ENCODE results near the gene RXRA.

RXRA gene

DNA sequence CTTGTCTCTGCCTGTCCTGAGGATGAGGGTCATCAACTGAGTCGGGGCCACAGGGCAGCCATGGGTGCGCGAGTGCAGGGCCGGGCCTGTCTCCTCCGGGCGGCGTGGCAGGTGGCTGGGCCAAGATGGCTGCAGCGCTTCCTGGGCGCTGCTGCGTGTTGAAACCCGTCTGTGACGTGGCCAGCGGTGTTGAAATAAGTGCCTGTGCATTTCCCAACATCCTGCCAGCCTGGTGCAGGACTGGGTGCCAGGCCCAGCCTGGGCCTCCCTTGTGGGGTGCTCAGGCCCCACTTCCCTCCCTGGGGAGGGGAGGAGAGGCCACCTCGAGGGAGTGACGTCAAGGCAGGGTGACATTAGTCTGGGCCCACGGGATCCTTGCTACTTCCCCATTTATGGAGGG is 45.5 kb downstream of the RXRA start:
- no peak for DNase-seq

DNA sequence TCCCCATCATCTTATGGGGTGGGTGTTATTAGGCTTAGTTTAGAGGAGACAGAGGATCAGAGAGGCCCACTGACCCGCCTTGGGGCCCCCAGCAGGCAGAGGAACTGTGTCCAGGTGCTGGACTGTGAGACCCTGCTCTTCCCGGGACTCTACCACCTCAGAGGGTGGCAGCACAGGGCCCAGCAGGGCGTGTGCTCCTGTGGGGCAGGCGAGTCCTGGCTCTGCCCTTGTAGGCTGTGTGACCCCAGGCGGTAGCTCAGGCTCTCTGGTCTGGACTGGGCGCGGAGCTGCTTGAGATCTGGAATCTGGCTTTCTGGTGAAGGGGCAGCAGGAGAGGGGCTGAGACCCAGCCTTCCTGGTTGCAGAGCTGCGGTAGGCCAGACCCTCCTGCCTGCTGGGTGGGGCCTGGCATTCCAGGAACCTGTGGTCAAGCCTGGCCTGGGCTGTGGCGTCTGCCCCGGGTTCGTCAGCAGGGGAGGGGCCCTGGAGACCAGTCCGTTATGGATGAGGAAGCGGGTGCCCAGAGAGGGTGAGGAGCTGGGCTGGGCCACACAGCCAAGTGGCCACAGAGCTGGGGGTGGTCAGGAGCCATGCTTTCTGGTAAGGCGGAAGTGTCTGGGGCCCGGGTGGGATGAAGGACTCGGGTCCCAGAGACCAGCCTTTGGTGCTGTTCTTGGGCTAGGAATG is 46.5 kb downstream of the RXRA start:
- no peak for DNase-seq

DNA sequence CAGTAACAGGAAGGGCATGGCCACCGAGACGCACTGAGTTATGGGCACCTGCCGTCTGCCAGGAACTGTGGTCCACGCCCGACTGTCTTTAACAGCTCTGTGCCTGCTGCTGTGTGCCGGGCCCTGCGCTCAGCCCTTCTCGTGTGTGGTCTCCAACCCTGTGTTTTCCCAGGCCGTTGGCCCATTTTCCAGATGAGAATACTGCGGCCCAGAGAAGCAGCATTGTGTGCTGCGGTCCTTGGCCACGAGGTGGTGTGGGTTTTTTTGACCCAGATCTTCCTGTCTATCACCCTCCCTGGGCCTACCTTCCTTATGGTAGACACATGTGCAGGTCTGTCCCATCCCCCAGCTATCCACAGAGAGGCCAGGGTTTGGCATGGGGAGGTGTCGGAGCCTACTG is 47.0 kb downstream of the RXRA start:
- no peak for DNase-seq

DNA sequence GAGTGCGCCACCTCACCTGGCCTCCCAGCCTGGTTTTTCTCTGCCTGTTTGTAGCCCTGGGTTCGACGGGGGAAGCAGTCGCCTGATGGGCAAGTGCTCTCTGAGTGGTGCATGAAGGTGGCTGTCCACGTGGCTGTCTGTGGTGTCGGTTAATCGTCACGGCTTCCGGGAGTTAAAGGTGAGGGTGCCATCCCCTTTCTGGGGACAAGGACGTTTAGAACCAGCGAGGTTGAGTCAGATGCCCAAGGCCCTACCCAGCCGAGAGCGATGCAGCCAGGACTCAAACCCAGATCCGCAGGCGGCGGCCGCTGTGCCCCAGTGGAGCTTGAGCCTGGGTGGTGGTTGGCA is 47.7 kb downstream of the RXRA start:
- DNase-seq, result no peak

- no peak for DNase-seq
These were observed 48.2 kb downstream of the RXRA start for GRCh38 chr9:134374301-134375010.

DNA sequence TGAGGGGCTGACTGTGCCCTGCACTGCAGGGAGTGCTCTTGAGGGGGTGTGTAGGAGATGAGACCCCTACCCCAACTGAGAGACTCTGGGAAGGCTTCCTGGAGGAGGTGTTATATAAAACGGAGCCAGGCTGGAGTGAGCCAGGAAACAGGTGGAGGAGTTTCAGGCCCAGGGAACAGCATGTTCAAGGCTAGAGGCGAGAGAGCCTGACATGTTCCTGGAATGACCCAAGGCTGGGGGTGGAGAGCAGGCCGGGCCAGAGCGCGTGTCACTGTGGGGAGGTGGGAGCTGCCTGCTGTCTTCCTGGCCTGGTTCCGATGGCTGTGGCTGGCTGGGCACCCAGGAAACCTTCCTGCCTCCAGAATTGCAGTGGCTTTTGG is 48.7 kb downstream of the RXRA start:
- DNase-seq, result no peak

- DNase-seq, result no peak
These were observed 49.5 kb downstream of the RXRA start for GRCh38 chr9:134375430-134376385.

GRCh38 chr9:134376386-134377142 is 50.3 kb downstream of the RXRA start:
- no peak for DNase-seq

- no peak for DNase-seq
These were observed 50.9 kb downstream of the RXRA start for GRCh38 chr9:134377143-134377484.

GRCh38 chr9:134377976-134378375 is 51.7 kb downstream of the RXRA start:
- no peak for DNase-seq

- DNase-seq, result no peak
These were observed 52.7 kb downstream of the RXRA start for GRCh38 chr9:134378901-134379338.

DNA sequence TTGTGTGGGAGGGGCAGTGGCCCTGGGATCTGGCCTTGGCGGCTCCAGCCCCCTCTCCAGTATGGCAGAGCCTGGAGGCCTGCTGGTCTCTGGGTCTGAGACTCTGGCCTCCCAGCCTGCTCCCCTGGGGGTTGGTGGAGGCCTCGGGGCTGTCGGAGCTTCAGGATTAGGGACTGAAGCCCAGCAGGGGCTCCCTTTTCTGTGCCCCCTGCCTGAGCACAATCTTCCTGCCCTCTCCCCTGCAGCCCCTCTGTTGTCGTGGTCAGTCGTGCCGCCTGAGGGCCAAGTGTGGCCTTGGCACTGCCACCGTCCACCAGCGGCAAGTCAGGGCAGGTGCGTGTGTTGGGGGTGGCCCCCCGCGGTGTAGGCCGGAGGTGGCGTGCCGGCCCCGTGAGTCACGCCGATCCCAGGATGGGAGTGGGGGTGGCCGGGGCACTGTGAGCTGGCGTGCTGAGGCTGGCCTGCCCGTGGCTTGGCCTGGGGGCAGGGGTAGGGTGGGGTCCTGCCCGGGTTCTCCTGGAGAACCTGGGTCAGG is 53.6 kb downstream of the RXRA start:
- DNase-seq, result no peak

DNA sequence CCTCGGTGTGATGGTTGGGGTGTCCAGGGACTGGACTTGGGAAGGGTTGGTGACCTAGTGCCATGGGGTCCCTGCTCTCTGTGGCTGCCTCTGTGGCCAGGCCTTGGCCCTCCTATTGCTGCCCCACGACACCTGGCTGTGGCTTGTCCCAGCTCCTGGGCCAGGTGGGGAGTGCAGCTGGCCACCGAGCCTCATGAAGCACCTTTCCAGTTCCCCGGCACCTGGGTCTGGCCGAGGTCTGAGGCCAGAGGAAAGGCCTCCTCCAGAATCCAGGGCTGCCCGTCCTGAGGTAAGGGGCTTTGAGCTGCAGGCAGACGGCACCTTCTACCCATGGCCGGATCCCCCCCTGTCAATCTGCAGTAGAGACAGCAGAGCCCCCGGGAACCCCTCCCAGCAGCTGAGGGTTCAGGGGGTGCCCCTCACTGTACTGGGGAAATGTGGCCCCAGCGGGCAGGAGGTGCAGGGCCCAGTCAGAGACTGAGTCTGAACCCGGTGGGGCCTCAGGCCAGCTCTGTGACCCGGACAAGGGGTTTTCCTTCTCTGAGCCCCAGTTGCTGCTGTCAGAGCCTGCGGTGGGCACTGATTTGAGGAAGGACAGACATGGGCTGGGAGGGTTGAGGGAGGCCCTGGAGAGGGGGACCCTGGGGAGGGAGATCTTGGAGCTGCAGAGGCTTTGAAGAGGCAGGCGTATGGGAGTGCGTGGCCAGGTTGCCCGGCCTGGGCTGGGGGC is 54.5 kb downstream of the RXRA start:
- DNase-seq, result no peak

DNA sequence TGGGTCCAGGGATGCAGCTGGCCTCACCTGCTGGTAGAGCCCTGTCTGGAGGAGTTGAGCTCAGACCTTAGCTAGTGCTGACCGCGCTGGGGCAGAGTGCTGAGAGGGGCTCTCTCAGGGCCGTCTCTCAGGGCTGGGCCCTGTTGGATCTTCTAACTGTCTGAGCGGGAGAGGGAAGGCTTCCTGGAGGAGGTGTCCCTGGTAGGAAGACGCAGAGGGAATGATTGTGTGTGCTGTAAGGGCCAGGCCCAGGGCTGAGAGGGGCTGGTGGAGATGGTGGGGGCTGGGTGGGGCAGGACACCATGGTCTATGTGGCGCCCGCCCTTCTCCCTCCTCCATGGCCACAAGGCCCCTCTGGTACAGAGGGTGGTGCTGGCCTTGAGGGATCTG is 55.0 kb downstream of the RXRA start:
- no peak for DNase-seq

DNA sequence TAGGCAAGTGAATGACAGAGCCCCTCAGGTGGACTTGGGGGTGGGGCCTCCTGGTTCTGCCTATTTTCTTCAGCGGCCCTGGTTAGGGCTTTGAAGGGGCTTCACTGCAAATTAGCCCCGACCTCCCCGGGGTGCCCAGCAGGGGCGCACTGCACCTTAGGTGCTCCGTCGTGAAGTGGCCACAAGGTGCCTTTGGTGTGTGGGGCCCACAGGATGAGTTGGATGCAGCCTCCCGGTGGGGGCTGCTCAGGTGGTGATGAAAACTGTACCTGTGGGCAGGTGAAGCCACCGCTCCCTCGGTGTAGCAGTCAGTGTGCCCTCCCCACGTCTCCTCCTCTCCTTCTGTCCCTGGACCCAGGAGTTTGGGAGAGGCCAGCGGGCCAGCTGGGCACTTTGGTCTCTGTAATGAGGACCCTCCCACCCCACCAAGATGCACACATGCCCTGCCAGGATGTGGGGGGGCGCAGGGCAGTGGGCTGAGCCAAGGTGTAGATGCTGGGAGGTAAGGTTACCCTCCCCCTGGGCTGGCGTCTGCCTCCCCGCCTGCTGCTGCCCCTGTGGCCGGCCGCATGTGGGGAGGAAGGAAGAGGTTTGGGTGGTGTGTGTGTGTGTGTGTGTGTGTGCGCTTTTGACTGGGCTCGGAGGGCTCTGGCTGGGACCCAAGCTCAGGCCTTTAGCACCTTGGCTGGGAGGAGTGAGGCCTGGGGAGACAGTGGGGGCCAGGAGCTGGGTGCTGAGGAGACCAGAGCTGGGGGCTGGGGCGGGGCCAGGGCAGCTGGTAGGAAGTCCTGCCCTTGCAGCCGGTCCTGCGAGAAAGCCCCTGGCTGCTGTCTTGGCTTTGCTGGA is 55.6 kb downstream of the RXRA start:
- DNase-seq, result no peak

DNA sequence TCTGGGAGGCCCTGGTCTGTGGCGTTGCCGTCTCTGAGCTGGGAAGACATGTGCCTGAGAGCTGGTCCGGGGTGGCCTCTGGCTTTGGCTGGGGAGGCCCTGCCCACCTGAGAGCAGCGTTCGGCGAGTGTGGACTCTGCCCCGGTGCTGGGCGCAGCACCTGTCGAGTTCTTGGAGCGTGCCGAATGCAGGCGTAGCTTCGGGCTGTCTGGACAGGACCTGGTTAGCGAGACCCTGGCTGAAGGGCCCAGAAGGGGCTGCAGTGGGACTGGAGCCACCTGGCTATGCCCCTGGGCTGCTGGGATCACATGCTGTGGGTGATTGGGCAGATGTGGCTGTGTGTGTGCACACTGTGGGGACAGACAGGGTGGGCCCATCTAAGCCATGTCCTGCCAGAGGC is 56.5 kb downstream of the RXRA start:
- DNase-seq, result no peak

GRCh38 chr9:134383148-134383547 is 56.9 kb downstream of the RXRA start:
- DNase-seq, result no peak

DNA sequence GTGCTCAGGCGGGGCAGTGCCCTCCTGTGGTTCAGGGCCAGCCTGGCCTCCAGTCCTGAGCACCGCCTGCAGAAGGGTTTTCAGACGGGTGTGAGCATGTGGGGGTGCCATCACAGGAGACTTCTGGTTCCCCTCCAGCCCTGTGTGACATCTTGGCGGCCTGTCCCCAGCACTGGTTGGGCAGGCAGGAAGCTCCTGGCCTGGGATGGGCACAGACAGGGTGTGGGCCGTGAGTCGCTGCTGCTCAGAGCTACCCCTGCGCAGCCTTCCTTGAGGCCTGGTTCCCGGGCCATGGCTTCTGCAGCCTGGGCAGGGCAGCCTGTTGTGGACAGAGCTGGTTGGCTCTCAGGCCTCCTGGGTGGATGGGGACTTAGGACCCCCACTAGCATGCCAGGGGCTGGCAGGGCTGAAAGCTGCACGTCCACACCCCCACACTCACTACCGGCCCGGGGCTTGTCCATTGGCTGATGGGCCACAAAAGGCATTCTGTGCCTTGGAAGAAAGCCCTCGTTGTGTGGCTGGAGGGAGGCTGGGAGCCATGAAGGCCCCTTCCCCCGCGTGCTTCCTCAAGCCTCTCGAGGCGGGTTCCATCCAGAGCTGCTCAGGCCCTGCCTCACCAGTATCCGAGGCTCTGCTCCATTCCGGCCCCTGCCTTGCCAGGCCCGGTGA is 58.7 kb downstream of the RXRA start:
- DNase-seq, result no peak

DNA sequence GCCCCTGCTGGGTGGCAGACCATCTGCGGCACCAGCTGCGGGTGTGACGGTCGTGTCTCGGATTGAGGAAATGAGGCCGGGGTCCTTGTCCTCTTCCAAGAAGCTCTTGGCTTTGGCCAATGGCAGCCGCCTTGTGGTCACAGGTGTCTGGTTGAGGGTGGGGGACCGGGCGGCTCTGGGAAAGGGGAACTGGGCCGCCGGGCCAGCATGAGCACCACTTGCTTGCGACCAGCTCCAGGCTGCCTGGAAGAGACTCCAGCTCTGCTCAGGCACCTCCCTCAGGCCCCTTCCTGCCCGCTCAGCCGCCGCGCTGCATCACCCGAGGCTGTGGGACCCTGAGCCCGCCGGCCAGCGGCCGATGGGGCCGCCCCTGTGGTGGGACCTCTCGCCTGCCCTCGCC is 59.7 kb downstream of the RXRA start:
- no peak for DNase-seq

Measured in amniotic stem cell (primary cell).